Muscle of leg (tissue), 11 donors: Measurements from ENCODE around the gene SMIM29. TPM values are rescaled to one million over a fixed set of nuclear protein-coding genes. Genes with fewer than 3 reads are reported as not detected.

Experiments used
- DNase-seq: peaks from one replicate; pipeline ENCODE4 v3.0.0; 2013
- H3K27ac ChIP-seq: one replicate; pipeline ENCODE4 v1.5.1; 2013; ENCODE audit warnings: mild to moderate bottlenecking, low read length, control low read depth
- H3K27me3 ChIP-seq: one replicate; pipeline ENCODE4 v1.6.1; 2013; ENCODE audit warnings: low read length; ENCODE audit not compliant: control insufficient read depth, insufficient read depth
- H3K36me3 ChIP-seq: one replicate; pipeline ENCODE4 v1.6.1; 2013; ENCODE audit warnings: low read length; ENCODE audit not compliant: control insufficient read depth, insufficient read depth
- H3K4me1 ChIP-seq: one replicate; pipeline ENCODE4 v1.6.1; 2013; ENCODE audit warnings: low read length; ENCODE audit not compliant: control insufficient read depth, insufficient read depth
- H3K4me3 ChIP-seq: one replicate; pipeline ENCODE4 v1.5.1; 2013; ENCODE audit warnings: low read length, control low read depth
- H3K9me3 ChIP-seq: replicated peaks from 2 replicates; pipeline ENCODE4 v1.6.1; 2013; ENCODE audit warnings: low read depth, low read length; ENCODE audit not compliant: control insufficient read depth
- WGBS: methylation state at CpG from one replicate; pipeline ENCODE4 v1.1.5; 2013; ENCODE audit warnings: missing lambda C conversion rate; ENCODE audit not compliant: insufficient coverage; 5-methylcytosine and 5-hydroxymethylcytosine counted together
- polyA plus RNA-seq, 8 donors: library from polyadenylated mRNA; unstranded; fragments of 120-200 nt; gene quantifications; one replicate each; pipeline versions ENCODE4 v1.2.1 to v1.2.3, GENCODE V29; 2013; ENCODE audit warnings: inconsistent platforms in 1 of 8, low replicate concordance in 1 of 8; ENCODE audit not compliant: insufficient read length in 8 of 8, insufficient read depth in 1 of 8
- total RNA-seq: library from RNA; stranded (reverse); fragments of 120-200 nt; gene quantifications from one replicate; pipeline ENCODE4 v1.2.4, GENCODE V29; 2013

Gene SMIM29
- total and polyA plus RNA-seq, 9 donors = 7.7 to 12.0 (median 8.9) TPM

GRCh38 chr6:34280216-34280615 lies 31.4 kb upstream of the SMIM29 start:
- Histone ChIP-seq H3K36me3 (peaks cover 37% of the 10 kb centered on the region), H3K27me3 (no peaks in the 10 kb centered on the region), H3K27ac (no peak overlapping the region), H3K4me1 (peaks cover 12% of the 10 kb centered on the region), H3K4me3 (no peak overlapping the region), H3K9me3 (no peaks in the 10 kb centered on the region)
- WGBS = no CpG with 5 or more reads among the region's 4 CpGs
- DNase-seq = no peak

- DNase-seq = no peak
- WGBS = 87% methylated on average over 5 of the region's 5 CpGs
- H3K27ac ChIP-seq = no peak overlapping the region
- peaks cover 28% of the 10 kb centered on the region for H3K36me3 ChIP-seq
- no peak overlapping the region for H3K4me3 ChIP-seq
- no peaks in the 10 kb centered on the region for H3K27me3 ChIP-seq
- no peaks in the 10 kb centered on the region for H3K9me3 ChIP-seq
- peaks cover 9% of the 10 kb centered on the region for H3K4me1 ChIP-seq
Measured at GRCh38 chr6:34278833-34279232, 30.0 kb upstream of the SMIM29 start.

- DNase-seq = no peak
- Histone ChIP-seq H3K27me3 (no peaks in the 10 kb centered on the region), H3K9me3 (no peaks in the 10 kb centered on the region), H3K4me3 (no peak overlapping the region), H3K27ac (no peak overlapping the region), H3K36me3 (peaks cover 22% of the 10 kb centered on the region), H3K4me1 (peaks cover 12% of the 10 kb centered on the region)
- WGBS = 89% methylated on average over 2 of the region's 4 CpGs
Measured at GRCh38 chr6:34277763-34278112, 28.9 kb upstream of the SMIM29 start.

GRCh38 chr6:34276881-34277762 lies 28.3 kb upstream of the SMIM29 start:
- H3K4me1 ChIP-seq = peaks cover 12% of the 10 kb centered on the region
- no peak overlapping the region for H3K27ac ChIP-seq
- H3K9me3 ChIP-seq = no peaks in the 10 kb centered on the region
- 53% methylated on average over 5 of the region's 10 CpGs for WGBS
- H3K36me3 ChIP-seq = peaks cover 22% of the 10 kb centered on the region
- no peak overlapping the region for H3K4me3 ChIP-seq
- peak; percentile 58 for DNase-seq
- no peaks in the 10 kb centered on the region for H3K27me3 ChIP-seq

GRCh38 chr6:34276191-34276590 lies 27.4 kb upstream of the SMIM29 start:
- no peaks in the 10 kb centered on the region for H3K9me3 ChIP-seq
- no peaks in the 10 kb centered on the region for H3K27me3 ChIP-seq
- DNase-seq = no peak
- H3K4me3 ChIP-seq = no peak overlapping the region
- peaks cover 12% of the 10 kb centered on the region for H3K4me1 ChIP-seq
- no peak overlapping the region for H3K27ac ChIP-seq
- WGBS = 94% methylated on average over 3 of the region's 5 CpGs
- H3K36me3 ChIP-seq = peaks cover 18% of the 10 kb centered on the region

GRCh38 chr6:34275128-34275804 lies 26.5 kb upstream of the SMIM29 start:
- H3K27me3 ChIP-seq = no peaks in the 10 kb centered on the region
- H3K4me3 ChIP-seq = no peak overlapping the region
- DNase-seq = no peak
- WGBS = 88% methylated on average over 2 of the region's 3 CpGs
- no peaks in the 10 kb centered on the region for H3K9me3 ChIP-seq
- H3K27ac ChIP-seq = no peak overlapping the region
- H3K4me1 ChIP-seq = peaks cover 12% of the 10 kb centered on the region
- H3K36me3 ChIP-seq = peaks cover 16% of the 10 kb centered on the region

- Histone ChIP-seq H3K9me3 (no peaks in the 10 kb centered on the region), H3K36me3 (peaks cover 5% of the 10 kb centered on the region), H3K4me1 (peaks cover 12% of the 10 kb centered on the region), H3K27ac (no peak overlapping the region), H3K27me3 (no peaks in the 10 kb centered on the region), H3K4me3 (no peak overlapping the region)
- no peak for DNase-seq
- WGBS = 86% methylated on average over 1 of the region's 1 CpG
Measured at GRCh38 chr6:34274129-34274528, 25.3 kb upstream of the SMIM29 start.

- peaks cover 12% of the 10 kb centered on the region for H3K4me1 ChIP-seq
- H3K27ac ChIP-seq = peak overlapping the region; percentile 44
- no peak overlapping the region for H3K4me3 ChIP-seq
- DNase-seq = peak; percentile 49
- no peaks in the 10 kb centered on the region for H3K36me3 ChIP-seq
- WGBS = 60% methylated on average over 1 of the region's 3 CpGs
- H3K9me3 ChIP-seq = no peaks in the 10 kb centered on the region
- H3K27me3 ChIP-seq = no peaks in the 10 kb centered on the region
Measured at GRCh38 chr6:34273242-34273805, 24.5 kb upstream of the SMIM29 start.

GRCh38 chr6:34272013-34272926 lies 23.5 kb upstream of the SMIM29 start:
- no peaks in the 10 kb centered on the region for H3K36me3 ChIP-seq
- no peak for DNase-seq
- H3K27me3 ChIP-seq = no peaks in the 10 kb centered on the region
- H3K4me1 ChIP-seq = peaks cover 6% of the 10 kb centered on the region
- H3K9me3 ChIP-seq = no peaks in the 10 kb centered on the region
- H3K27ac ChIP-seq = peak overlapping the region; percentile 9
- no peak overlapping the region for H3K4me3 ChIP-seq
- WGBS = 64% methylated on average over 8 of the region's 13 CpGs
